ENCODE data around the gene LHX2. TPM values are rescaled to one million over a fixed set of nuclear protein-coding genes. Genes with fewer than 3 reads are reported as not detected.

The LHX2 gene
- total RNA-seq, 3 donors from 2014 or later (not counting 1 experiment from before 2014, with no cell fraction given): not detected

- H3K4me1 ChIP-seq (ENCODE audit: control insufficient read depth, insufficient read depth, low read length): peaks cover 41% of the 10 kb centered on the region
- Mint-ChIP-seq H3K4me1 (peaks cover 0 to 15% of the 10 kb centered on the region in 2 donors), H3K4me3 (peak overlapping the region; percentile 57), H3K27me3 (ENCODE audit: low read depth in 2 of 2) (peaks cover 63 to 70% of the 10 kb centered on the region in 2 donors), H3K36me3 (no peaks in the 10 kb centered on the region), H3K27ac (no peak overlapping the region), H3K9me3 (no peaks in the 10 kb centered on the region)
- H3K27me3 ChIP-seq (ENCODE audit: control insufficient read depth, insufficient read depth, low read length): peaks cover 68% of the 10 kb centered on the region
- intact Hi-C loops (cut with micrococcal nuclease): no loop called here
- no peak for ATAC-seq
- no peak overlapping the region for H3K27ac ChIP-seq (ENCODE audit: low read length)
- TF ChIP-seq, protein P1, sequence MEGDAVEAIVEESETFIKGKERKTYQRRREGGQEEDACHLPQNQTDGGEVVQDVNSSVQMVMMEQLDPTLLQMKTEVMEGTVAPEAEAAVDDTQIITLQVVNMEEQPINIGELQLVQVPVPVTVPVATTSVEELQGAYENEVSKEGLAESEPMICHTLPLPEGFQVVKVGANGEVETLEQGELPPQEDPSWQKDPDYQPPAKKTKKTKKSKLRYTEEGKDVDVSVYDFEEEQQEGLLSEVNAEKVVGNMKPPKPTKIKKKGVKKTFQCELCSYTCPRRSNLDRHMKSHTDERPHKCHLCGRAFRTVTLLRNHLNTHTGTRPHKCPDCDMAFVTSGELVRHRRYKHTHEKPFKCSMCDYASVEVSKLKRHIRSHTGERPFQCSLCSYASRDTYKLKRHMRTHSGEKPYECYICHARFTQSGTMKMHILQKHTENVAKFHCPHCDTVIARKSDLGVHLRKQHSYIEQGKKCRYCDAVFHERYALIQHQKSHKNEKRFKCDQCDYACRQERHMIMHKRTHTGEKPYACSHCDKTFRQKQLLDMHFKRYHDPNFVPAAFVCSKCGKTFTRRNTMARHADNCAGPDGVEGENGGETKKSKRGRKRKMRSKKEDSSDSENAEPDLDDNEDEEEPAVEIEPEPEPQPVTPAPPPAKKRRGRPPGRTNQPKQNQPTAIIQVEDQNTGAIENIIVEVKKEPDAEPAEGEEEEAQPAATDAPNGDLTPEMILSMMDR (IDR thresholded peaks at IDR 0.05): no peak
- H3K9me3 ChIP-seq (ENCODE audit: control insufficient read depth, insufficient read depth, low read length): no peaks in the 10 kb centered on the region
- H3K36me3 ChIP-seq (ENCODE audit: control insufficient read depth, insufficient read depth, low read length): no peaks in the 10 kb centered on the region
- H3K4me3 ChIP-seq (ENCODE audit: low read length): no peak overlapping the region
- 5% methylated on average over 33 of the region's 34 CpGs for WGBS (ENCODE audit: insufficient coverage)
- DNase-seq: no peak
These were observed 775 bp upstream of the LHX2 start for GRCh38 chr9:124010665-124011321.

DNA sequence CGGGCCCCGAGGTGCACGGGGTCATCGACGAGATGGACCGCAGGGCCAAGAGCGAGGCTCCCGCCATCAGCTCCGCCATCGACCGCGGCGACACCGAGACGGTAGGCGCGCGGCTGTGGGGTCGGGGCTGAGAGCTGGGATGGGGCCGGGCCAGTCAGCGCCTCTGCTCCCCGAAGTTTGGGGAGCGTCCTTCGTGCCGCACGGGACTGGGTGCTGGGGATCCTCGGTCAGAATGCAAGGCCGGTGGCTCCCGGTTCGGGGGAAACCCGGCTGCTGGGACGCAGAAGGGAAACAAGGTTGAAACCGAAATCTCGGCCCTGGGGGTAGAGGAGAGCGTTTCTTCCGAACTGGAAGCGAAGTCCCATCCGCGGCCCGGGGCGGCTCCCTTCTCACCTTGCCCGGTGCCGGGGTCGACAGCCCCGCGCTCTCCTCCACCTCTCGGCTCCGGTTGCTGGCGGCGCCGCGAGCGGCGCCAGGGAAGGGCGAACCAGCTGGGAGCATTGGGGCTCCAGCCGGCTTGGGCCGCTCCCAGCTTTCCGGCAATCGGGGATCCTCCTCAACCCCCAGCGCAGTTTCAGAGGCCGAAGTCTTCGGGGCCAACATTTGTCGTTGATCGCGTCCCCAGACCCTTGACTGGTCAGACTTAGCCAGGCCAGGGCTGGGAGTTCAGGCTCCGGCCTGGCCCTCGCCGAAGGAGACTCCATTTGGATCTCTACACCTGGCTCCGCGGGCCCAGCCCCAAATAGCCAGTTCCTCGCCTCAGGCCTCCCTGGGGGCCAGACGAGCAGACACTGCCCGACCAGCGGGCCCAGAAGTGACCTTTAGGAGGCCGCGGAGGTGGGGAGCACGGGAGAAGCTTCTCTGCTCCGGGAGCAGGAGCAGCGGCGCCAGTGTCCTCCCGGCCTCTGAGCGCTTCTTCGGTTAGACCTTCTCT is 1.1 kb downstream of the LHX2 start:
- Mint-ChIP-seq H3K36me3 (no peaks in the 10 kb centered on the region), H3K27me3 (ENCODE audit: low read depth in 2 of 2) (peaks cover 59 to 66% of the 10 kb centered on the region in 2 donors), H3K27ac (no peak overlapping the region), H3K9me3 (no peaks in the 10 kb centered on the region), H3K4me3 (no peak overlapping the region), H3K4me1 (peaks cover 13 to 28% of the 10 kb centered on the region in 2 donors)
- 6% methylated on average over 83 of the region's 83 CpGs for WGBS (ENCODE audit: insufficient coverage)
- peaks cover 70% of the 10 kb centered on the region for H3K27me3 ChIP-seq (ENCODE audit: control insufficient read depth, insufficient read depth, low read length)
- no peaks in the 10 kb centered on the region for H3K9me3 ChIP-seq (ENCODE audit: control insufficient read depth, insufficient read depth, low read length)
- DNase-seq (no peak), ATAC-seq (no peak)
- no peak overlapping the region for H3K27ac ChIP-seq (ENCODE audit: low read length)
- H3K4me1 ChIP-seq (ENCODE audit: control insufficient read depth, insufficient read depth, low read length): peaks cover 57% of the 10 kb centered on the region
- H3K36me3 ChIP-seq (ENCODE audit: control insufficient read depth, insufficient read depth, low read length): no peaks in the 10 kb centered on the region
- intact Hi-C loops (cut with micrococcal nuclease): no loop called here
- H3K4me3 ChIP-seq (ENCODE audit: low read length): no peak overlapping the region
- TF ChIP-seq, protein P1 (IDR thresholded peaks at IDR 0.05): no peak

- Mint-ChIP-seq H3K27ac (no peak overlapping the region), H3K4me1 (peaks cover 17 to 32% of the 10 kb centered on the region in 2 donors), H3K36me3 (no peaks in the 10 kb centered on the region), H3K4me3 (no peak overlapping the region), H3K9me3 (no peaks in the 10 kb centered on the region), H3K27me3 (ENCODE audit: low read depth in 2 of 2) (peaks cover 57 to 65% of the 10 kb centered on the region in 2 donors)
- DNase-seq (no peak), ATAC-seq (no peak)
- H3K27ac ChIP-seq (ENCODE audit: low read length): no peak overlapping the region
- no peaks in the 10 kb centered on the region for H3K36me3 ChIP-seq (ENCODE audit: control insufficient read depth, insufficient read depth, low read length)
- no peak overlapping the region for H3K4me3 ChIP-seq (ENCODE audit: low read length)
- 7% methylated on average over 40 of the region's 40 CpGs for WGBS (ENCODE audit: insufficient coverage)
- intact Hi-C loops (cut with micrococcal nuclease): no loop called here
- H3K9me3 ChIP-seq (ENCODE audit: control insufficient read depth, insufficient read depth, low read length): no peaks in the 10 kb centered on the region
- H3K4me1 ChIP-seq (ENCODE audit: control insufficient read depth, insufficient read depth, low read length): peaks cover 60% of the 10 kb centered on the region
- TF ChIP-seq, protein P1 (IDR thresholded peaks at IDR 0.05): no peak
- H3K27me3 ChIP-seq (ENCODE audit: control insufficient read depth, insufficient read depth, low read length): peaks cover 72% of the 10 kb centered on the region
These were observed 2.0 kb downstream of the LHX2 start for GRCh38 chr9:124013309-124014210.
